GM18507 (cell line): ENCODE measurements around the gene ITFG1.
"Not testable (repeated sequence)": the region's sequence is repeated elsewhere in the genome, so short reads cannot be mapped to it uniquely, and the experiment has no call there.

ENCODE experiments used
- DNase-seq: peaks from one replicate; pipeline ENCODE4 v3.0.0; 2011; ENCODE audit warnings: low read depth; ENCODE audit not compliant: insufficient read length; ENCODE audit errors: extremely low spot score
- FAIRE-seq: peaks from 2 replicates; lab custom pipeline; 2011; peaks lifted over from hg19 to GRCh38; lab: Jason Lieb, UNC

The ITFG1 gene

DNA sequence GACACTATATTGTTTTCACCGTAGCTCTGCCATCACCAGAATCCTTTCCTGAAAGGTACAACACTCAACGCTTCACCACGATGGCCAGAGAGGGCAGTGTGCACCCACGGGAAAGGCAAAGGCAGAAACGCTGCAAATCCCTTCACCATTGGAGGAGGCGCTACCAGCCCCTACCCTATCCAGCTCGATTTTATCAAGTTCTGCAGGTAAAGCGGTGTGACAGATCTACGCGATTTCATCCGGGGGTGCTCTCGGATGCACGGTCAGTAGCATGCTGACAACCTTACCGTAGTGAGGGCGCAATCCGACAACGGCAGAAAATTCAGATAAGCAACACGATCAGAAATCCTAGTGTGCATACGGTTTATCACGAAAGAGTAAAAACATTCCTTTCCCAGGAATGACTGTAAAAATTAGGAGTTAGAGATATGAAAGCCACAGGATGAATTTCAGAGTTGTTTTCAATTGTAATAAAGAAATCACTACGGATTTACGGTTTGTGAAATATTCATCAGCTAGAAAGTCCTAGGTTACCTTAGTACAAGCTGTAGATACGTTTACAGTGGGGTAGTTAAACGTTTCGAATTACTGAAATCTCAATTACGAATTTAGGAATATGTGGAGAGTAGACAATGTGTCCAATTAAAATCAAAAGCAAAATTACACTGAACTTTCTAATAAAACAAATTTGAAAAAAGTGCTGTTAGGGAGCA lies 318.9 kb downstream of the ITFG1 start:
- peak; percentile 98 for FAIRE-seq
- peak; percentile 58 for DNase-seq

DNA sequence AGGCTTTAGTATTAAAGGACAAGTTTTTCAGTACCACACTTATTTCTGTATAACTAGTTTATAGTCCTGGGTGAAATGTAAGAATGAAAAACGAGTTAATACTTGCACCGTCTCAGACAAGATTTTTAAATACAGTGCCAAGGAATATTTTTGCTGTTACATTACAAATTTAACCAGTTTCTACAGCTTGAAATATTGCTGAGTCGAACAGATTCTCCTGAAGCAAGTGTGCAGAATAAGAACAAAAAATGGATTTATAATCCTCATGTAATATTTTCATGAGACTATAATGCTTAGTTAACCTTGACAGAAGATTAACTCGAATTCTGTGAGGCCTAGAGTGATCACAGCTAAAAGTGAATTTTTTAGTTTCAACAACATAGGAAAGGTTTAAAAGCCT lies 320.2 kb downstream of the ITFG1 start:
- FAIRE-seq (no peak), DNase-seq (no peak)

DNA sequence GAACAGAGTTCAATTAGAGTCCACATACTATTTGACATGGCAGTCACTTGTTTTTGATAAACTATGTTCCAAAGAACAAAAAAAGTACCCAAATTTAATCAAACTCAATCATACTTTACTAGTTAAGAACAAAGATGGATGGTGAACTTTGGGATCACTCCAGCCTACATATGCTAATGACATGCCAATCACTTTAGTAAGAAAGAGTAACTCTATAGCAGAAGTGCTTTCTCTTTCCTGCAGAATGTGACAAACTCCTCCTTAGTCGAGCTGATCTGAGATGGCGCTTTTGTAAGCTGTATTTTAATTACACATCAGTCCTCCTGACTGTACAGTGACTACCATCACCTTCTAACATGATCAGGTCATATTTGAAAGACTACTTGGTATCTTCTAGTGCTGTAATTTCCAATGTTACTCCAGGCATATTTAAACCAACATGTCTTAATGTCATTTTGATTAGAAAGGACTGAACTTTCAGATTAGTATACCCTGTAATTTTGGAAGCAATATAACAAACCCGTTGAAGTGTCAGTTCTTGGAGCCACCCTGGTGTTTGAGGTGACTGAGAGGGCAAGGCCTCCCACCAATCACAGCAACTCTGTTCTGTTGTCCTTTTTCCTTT lies 321.2 kb downstream of the ITFG1 start:
- FAIRE-seq (no peak), DNase-seq (no peak)

DNA sequence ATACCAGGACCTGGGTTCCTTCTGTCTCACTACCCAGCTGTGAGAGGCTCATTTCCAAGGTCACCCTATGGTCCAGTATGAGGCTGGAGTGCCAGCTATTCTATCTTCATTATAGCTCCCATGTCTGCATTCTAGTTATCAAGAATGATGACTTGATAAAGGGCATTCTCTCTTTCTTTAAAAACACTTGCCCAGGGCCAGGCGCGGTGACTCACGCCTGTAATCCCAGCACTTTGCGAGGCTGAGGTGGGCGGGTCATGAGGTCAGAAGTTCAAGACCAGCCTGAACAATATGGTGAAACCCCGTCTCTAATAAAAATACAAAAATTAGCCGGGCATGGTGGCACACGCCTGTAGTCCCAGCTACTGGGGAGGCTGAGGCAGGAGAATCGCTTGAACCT lies 322.9 kb downstream of the ITFG1 start:
- not testable (repeated sequence) for FAIRE-seq, DNase-seq

DNA sequence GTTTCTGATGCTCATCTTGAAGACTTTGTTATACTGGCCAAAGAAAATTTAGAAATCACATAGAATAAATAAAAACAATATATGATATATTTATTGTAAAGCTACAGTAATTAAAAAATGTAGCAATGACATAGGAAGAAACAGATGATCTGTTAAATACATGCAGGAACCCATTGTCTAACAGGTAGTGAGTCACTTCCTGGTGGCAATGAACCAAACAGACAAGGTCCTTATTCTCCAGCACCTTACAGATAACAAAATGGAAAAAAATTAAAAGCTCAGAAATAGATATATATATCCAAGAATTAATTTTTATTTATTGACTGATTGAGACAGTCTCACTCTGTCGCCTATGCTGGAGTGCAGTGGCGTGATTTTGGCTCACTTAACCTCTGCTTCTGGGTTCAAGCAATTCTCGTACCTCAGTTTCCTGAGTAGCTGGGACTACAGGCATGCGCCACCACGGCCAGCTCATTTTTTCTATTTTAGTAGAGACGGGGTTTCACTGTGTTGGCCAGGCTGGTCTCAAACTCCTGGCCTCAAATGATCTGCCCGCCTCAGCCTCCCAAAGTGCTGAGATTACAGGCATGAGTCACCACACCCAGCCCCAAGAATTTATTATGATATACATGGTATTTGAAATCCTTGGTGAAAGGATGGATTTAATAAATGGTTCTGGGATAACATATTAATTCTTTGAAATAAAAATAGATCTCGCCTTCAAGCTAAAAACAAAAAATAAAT lies 324.6 kb downstream of the ITFG1 start:
- no peak for FAIRE-seq
- DNase-seq = no peak

DNA sequence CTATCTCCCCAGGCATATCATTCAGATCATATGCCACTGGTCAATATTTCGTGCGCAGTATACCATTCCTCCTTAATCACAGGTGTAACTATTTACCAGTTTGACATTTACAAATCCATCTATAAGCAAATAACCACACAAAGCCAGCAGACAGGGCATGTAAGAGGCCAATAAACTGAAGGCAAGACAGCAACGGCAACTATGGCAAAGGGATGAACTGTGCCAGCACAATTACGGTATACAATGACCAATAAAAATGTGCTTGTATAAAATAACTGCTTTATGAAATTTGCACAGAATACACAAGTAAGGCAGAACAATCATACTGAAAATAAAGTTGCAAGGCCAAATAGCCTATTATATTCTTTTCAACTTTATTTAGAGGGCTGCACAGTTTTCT lies 326.3 kb downstream of the ITFG1 start:
- FAIRE-seq = no peak
- no peak for DNase-seq

DNA sequence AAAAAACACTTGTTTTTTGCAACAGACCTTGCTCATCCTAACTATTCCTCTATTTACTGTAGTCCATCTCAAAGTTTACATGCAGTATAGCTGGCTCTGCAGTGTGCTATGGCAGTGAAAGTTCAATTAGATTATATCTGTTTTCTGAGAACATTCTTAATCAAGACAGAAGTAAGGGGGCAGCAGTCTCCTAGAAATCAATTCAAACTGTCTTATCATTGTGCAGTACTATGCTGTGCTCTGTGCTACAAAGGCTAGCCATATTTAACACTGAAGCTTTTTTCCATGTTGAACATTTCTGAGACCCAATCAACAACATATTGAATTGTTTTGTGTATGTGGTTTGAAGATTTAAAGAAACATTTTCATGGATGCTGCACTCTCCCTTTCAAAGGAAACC lies 328.6 kb downstream of the ITFG1 start:
- DNase-seq (no peak), FAIRE-seq (no peak)

DNA sequence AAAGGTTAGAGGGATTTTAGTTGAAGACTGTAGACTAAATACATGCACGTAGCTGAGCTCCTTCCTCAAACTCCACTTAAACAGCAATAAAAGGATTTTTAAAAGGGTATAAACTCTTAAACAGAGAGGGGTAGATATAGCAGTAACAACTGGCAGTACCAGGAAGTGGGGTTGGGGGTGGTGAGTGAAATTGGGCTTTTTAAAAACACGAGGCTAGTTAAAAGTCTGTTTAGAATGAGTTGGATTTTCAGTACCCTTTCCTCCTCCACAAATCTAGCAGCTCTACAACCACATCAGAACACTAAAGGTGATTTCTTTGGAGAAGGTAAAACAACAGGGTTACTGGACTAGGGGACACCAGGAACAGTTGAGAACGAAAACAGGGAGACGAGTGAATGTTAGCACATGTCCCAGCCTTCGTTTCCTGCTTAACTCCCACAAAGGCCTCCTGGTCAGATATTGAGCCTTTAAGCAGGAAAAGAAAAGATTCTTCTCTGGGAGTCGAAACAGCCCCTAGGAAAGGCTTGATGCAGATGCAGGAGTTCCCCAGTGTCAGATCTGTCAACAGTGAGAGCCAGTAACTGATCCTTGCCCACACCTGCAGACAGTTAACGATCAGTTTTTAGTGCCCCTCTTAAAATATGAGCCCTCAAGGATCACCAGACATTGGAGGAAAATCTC lies 331.0 kb downstream of the ITFG1 start:
- FAIRE-seq (no peak), DNase-seq (no peak)

DNA sequence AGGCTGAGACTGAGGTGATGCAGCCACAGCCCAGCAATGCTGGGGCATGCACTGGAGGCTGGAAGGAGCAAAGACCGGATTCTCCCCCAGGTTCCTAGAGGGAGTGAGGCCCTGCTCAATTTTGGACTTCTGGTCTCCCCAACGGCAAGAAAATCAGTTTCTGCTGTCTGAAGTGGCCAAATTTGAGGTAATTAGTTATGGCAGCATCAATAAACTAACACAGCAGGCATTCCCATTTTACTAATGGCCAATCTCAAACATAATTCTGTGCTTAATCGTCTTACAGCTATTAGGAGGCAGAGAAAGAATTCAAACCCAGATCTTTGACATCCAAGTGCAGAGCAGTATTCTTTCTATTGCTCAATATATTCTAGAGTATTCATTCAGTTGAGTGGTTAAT lies 333.3 kb downstream of the ITFG1 start:
- FAIRE-seq (no peak), DNase-seq (no peak)

DNA sequence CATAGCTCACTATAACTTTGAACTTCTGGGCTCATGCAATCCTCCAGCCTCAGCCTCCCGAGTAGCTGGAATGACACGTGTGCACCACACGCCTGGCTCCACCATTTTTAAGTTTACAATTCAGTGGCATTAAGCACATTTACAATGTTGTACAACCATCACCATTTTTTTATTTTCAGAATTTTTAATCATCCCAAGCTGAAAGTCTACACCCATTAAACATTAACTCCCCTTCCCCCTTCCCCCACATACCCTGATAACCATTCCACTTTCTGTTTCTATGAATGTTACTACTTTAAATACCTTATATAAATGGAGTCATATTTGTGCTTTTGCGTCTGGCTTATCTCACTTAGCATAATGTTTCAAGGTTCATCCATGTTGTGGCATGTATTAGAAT lies 335.1 kb downstream of the ITFG1 start:
- no peak for DNase-seq
- FAIRE-seq = peak; percentile 64

DNA sequence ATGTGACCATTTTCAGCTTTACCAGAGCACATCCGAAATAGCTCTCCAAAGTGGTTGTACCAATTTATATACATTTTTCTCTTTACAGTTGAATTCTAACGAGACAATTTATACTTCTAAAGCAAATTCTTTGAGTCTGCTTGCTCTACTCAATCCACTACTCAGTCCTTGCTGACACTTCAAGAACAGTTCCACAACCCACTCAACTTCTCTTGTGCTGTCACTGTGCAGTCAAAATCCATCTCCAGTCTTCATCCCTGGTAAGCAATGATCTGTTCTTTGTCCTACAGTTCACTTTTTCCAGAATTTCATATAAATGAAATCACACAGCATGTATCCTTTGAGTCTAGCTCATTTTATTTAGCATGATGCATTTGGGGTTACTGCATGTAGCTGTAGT lies 347.7 kb downstream of the ITFG1 start:
- peak; percentile 49 for FAIRE-seq
- DNase-seq = no peak

DNA sequence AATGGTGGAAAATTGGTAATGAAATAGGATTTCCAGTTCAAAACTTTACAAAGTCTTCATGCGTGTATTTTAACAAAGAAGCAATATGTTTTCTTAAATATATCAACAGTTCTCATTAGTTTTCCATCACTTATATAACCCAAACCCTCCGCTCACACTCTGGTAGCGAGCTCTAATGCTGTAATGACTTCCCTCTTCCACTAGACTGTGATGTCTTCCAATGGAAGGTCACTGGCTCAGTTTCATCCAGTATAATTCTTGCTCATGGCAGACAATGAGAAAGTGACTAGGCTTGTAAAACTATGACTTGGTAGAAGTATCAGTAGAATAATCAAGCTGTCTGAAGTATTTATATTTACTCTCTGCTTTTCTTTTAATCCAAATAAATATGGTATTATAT lies 349.9 kb downstream of the ITFG1 start:
- no peak for FAIRE-seq
- no peak for DNase-seq

DNA sequence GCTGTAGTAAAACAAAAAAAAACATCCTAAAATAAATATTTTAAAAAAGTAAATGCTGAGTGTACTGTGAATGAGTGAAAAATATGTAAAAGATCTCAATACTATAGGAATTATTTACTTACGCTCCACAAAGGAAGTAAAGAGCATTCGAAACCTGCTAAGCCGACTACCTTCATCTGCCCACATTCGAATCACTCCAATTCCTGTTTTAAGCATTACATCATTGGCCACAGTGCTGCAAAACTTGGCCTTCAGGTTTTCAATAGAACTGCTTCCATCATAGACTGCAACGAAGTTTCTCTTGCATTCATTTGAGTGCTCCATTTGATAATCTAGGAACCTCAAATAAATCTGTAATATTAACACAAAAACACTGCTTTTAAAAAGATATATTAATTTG lies 351.5 kb downstream of the ITFG1 start:
- no peak for DNase-seq
- FAIRE-seq = no peak
